CD4-positive, alpha-beta T cell treated with Interleukin-17A for 4 hours (primary cell): ENCODE results near the gene NFIA.

Source experiments
- DNase-seq: peaks from one replicate; pipeline ENCODE4 v3.0.0-alpha.2; 2020; ENCODE audit warnings: mixed read lengths

The NFIA gene

DNA sequence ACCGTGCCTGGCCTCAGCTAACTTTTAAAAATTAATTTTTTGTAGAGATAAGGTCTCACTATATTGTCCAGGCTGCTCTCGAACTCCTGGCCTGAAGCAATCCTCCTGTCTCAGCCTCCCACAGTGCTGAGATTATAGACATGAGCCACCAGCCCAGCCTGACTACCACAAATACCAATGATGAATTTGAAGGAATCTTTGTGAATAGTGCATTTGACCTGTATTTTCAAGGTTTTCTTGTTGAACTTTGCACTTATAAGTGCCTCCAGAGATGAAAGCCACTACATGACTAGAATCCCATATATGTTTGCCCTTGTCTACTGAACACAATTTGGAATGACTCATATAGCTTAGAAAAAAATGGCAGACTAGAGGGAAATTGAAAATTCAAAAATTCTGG is 297.3 kb downstream of the NFIA start:
- no peak for DNase-seq

DNA sequence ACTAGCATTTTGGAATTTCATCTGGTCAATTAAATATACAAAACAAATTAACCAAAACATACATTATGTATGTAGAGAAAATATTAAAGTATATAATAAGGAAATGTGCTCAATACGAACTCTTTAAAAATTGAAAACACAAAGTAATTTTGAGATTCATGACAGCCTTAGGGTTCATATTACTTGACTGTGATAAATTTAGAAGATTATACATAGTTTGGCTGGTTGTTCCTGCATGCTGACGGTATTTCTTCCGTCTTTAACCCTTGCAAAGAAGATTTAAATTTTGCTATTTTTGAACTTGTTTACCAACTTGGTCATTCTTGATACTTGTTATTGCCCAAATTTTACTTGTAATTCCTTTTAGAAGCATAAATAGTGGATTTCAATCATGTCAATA is 298.2 kb downstream of the NFIA start:
- no peak for DNase-seq

DNA sequence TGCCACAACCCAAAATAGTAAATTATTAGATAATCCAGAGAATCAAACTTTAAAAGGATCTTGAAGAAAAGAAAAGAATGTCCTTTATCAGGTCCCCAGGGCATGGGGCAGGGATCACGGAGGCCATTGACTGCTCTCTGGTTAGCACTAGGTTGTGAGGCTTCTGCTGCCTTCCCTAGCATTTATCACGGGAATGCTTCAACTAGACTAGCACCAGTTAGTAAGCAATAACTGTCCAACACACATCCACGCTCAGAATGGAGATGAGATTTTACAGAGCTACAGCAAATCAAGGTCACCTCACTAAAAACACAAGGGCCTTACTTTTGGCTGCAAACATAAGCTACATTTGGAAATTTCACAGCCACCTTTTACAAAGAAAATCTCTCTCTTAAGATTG is 304.0 kb downstream of the NFIA start:
- no peak for DNase-seq

DNA sequence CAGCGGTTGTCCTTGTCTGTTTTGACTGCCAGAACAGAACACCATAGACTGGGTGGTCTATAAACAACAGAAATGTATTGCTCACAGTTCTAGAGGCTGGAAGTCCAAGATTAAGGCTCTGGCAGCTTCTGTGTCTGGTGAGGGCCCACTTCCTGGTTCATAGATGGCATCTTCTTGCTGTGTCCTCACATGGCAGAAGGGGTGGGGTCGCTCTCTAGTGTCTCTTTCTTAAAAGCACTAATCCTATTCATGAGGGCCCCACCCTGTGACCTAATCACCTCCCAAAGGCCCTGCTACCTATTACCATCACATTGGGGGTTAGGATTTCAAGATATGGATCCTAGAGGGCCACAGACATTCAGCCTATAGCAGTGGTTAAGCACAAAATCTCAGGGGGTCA is 304.4 kb downstream of the NFIA start:
- no peak for DNase-seq

DNA sequence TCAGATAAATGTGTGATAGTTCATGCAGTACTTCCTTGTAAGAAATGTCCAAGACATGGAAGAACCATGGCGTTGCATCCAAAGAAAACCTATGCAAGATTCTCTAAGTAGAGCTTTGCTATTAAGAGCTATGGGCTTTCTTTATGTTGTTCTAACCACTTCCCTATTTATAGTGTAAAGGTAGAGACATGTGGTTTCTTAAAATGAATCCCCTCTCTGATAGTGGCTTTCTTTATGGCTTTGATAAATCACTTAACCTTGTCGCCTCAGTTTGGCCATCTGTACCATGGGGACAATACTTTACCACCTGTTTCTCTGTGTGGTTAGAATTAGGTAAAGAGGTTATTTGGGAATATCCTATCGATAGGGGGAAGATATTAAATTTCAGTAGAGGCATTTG is 305.5 kb downstream of the NFIA start:
- no peak for DNase-seq

DNA sequence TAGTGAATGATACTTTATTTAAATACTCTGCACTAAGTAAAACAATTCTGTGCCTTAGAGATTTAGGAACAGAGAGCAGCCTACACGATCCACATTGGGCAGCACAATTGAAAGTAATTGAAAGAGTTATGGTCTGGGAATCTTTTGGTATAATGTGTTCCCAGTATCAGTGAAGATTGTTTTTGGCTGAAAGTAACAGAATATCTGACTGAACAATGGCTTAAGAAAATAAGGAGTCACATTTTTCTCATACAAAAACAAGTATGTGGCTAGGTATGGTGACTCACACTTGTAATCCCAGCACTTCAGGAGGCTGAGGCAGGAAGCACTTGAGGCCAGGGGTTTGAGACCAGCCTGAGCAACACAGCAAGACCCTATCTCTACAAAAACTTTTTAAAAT is 306.2 kb downstream of the NFIA start:
- no peak for DNase-seq

DNA sequence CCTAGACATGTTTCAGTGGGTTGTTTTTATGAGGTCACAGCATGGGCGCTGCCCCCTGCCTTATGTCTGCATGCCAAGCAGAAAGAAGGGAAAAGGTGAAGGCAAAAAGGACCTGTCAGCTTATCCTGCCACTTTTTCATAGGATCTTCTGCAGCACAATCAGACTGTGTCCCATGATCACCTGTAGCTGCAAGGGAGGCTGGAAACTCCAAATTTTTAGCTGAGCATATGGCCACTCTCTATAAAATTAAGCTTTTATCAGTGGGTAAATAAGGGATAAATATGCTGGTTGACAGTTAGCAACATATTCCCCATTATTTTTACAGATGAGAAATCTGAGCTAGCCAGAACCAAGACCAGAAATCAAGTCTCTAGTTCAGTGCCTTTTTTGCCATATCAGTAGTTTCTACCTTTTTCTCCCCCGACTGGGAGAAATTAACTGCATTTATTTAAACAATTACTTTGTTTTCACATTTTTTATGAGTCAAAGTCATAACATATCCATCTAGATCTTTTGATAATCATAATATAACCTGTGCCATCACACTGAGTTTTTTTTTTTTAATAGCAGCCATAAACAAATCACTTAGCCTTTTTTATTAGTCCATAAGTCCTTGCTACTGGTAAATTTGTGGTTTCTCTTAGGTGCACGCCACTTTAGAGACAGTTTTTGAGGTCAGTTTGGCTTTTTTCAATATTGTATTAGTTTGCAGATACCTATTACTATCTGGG is 307.0 kb downstream of the NFIA start:
- no peak for DNase-seq

DNA sequence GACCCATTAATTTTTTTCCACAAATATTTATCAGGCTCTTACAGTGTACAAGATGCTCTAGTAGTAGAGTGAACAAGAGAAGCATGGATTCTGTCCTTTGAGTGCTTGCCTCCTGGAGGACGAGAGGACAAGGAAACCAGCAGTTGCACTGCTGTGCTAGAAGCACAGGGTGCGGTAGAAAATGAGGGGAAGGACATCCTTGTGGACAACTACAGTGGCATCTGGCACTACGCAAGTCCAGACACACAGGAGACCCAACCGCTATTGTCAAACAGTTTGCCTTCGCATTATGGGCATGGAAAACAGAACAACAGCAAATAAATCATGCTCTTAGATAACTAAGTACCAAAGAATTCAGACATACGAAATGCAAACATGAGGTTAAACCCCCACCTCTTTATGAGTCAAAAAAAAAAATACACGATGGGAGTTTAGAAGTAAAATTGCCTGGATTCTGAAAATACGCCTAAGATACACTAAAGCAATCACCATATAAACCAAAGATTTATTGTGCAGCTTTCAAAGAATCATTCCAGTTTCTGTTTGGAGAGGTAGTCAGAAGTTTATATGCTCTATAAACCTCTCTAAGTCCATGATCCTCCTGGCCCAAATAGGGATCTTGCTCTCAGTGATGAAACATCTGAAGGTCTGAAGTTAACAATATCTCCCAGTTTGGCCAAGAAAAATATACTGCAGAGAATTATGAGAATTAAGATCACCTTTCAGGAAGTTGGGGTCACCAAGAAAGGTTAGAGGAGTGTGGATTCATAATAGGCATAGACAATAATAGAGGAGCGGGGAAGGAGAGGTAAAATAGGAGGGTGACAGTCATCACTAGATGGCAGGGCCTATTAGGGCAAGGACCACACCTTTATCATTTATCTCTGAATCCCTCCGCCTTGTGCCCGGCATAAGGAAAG is 307.8 kb downstream of the NFIA start:
- DNase-seq = no peak

DNA sequence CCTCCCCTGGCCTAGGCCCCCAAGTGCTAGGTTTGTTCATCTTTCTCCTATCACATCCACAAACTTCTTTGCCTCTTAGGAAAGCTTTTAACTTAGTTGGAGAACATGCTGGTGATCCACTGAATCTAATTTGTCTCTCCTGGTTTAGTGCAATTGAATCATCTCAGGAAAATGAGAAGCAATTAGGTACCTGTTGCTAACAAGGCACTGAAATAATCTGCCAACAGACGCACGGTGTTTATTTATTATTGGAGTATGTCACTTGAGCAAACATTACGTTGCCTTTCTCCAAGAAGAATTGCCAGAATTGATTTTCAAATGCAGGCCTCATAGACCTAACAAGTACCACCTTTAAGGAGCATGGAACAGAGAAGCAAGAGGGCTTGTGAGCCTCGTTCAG is 309.4 kb downstream of the NFIA start:
- DNase-seq = no peak

DNA sequence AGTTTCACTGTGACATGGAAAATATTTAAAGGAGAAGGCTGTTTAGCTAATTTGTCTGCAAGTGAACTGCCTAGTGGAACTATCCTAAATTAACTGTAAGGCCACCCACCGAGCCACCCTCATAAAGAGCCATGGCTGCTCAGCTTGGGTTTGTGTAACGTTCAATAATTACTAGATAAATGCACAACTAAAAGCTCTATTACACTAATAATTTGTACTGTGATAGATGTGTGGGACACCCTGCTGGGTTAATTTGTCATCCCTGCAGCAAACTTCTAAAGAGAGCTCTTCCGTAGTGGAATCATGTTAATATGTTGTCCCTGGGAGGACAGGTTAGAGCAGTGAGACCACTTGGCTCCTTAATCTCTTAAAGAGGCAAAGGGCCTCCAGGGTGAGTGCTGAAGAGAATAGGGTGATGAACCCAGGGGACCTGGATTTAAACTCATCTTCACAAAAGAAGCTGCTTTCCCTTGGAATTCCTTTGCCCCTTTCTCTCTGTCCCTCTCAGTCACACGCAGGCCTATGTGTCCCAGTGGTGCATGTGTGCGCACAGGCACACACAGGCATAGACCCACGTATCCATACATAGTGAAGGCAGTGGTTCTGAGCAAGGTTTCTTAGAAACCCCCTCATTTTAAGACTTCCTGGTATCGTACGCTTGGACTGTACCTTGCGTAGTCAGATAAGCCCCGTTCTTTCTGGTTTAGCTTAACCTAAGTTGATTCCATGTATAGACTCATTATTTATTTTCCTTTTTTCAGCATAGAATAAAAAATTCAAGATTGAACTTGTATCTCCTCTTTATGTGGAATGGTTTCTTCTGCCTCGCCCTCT is 310.3 kb downstream of the NFIA start:
- no peak for DNase-seq

DNA sequence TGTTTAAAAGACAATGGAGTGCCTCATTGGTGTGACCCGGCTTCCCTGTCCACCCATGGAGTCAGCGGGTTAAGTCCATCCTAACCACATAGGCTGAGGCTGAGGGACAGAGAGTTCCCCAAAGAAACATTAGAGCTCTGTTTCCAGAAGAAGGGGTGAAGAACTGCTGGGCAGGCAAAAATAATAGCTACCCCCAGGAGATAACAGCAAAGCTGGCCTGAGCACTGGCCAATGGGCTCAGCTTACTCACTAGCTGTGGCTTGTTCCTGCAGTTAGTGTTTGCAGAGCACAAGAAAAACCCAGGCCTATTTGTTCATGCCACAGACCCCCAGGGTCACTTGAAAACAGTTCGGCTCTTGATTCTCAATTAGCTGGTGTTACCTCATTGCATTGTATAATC is 311.2 kb downstream of the NFIA start:
- DNase-seq = no peak

DNA sequence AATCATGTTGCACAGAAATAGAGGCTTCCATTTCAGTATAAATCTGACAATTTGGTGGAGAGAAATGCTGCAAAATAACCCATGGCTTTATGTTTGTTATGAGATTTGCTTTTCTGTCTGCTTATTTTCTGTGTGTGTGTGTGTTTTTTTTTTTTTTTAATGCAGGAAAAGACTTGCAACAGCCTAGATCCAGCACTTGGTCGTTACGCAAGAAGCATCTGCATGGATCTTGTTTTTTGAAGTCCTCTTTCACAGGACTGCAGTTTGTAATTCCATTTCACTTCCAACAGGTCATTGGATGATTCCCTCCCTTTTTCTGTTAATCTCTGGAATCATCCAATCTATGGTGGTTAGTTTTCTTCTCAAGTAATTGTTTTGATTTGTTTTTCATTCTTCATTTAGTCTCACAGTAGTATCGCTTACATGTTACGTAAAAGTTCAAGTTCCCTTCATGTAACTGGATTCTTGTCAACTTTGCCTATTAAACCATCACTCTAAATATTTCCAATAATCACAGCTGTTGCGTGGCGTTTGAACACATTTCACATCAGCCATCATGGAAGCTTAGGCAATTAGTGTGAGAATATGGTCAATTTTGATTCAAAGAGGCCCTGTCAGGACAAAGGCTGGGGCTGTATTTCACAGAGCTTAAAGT is 312.9 kb downstream of the NFIA start:
- DNase-seq = no peak

DNA sequence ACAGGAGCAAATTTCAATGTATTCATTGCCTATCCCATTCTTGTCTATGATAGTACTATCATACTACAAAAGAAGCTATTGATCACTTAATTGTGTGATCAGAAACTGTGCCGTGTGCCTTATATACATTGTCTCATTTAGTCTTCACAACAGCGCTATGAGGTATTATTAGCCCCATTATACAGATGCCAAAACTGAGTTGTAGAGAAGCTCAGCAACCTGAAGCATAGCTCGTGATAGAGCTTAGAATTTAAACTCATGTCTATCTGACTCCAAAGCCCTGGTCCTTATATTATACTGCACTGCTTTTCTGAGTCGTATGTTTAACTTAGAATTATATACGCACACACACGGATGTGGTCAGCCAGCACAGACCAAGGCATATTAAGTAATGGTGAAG is 315.1 kb downstream of the NFIA start:
- DNase-seq = no peak

DNA sequence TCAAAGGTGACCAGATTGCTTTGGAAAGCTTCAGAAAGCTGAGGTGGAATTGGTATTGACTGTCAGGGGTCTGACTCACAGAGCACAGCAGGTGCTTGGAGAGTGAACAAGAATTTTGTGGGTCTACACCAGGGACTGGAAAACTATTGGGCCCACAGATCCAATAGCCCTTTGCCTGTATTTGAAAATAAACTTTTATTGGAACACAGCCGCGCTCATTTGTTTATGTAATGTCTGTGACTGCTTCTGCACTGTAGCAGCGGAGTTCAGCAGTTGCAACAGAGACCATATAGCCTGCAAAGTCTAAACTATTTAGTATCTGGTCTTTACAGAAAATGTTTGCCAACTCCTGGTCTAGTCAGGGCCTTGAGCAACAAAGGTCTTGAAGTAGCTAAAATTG is 315.6 kb downstream of the NFIA start:
- no peak for DNase-seq

DNA sequence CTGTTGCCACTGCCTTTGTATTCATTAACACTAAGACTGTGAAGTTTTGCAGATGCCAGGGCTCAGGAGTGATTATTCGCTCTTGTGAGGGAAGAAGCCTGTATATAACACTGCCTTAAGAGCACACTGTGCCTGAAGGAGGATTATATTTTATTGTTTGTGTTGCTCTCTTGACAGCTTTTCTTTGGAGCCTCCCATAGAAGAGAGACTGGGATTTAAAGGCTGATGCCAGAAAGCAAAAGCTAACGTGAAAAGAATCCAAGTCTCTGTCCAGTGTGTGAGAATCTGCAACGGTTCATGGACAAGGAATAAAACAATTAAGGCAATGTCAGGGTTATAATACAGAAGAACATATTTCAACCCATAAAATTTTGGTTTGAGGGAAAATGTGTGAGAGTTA is 316.8 kb downstream of the NFIA start:
- no peak for DNase-seq

DNA sequence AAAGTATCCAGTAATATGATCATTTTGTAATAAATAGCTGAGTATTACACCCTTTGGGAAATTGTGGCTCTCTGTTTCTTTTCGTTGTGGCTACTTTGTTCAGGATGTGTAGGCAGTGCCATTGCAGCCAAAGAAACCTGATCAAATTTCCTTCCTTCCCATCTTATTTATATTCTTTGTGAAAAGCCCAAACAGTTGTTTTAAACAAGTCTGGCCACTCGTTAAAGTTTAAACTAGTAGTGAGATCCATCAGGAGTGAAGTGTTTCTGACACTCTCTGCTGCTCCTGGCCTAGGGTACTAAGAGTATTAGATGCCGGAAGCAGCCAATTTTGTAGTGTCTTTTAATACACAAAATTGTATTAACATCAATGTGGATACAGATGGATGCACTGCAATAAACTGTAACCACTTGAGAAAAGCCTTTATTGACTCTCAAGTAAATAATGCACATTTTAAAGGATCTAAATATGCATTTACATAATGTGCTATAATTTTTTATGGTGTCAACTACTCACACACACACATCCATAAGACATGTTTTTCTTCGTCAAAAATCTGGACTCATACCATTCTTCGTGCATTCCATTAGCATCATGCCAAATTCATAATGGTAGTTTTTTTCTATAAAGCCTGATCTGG is 317.9 kb downstream of the NFIA start:
- DNase-seq = no peak

DNA sequence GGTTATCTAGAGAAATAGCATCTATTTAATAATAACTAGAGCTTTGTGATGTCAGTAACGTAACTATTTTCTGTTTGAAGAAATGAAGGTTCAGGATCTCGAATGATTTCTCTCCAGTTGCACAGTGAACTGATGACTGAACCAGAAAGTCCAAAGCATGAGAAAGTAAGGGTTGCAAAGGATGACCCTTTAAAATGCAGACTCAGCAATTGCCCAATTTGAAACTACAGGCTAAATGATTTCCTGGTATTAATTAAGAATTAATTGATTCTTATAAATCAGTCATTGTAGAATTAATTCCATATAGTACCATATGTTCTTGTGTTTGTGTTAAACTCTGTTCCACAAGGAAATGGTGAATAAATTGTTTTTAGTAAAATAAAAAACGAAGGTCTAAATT is 318.6 kb downstream of the NFIA start:
- DNase-seq = no peak

DNA sequence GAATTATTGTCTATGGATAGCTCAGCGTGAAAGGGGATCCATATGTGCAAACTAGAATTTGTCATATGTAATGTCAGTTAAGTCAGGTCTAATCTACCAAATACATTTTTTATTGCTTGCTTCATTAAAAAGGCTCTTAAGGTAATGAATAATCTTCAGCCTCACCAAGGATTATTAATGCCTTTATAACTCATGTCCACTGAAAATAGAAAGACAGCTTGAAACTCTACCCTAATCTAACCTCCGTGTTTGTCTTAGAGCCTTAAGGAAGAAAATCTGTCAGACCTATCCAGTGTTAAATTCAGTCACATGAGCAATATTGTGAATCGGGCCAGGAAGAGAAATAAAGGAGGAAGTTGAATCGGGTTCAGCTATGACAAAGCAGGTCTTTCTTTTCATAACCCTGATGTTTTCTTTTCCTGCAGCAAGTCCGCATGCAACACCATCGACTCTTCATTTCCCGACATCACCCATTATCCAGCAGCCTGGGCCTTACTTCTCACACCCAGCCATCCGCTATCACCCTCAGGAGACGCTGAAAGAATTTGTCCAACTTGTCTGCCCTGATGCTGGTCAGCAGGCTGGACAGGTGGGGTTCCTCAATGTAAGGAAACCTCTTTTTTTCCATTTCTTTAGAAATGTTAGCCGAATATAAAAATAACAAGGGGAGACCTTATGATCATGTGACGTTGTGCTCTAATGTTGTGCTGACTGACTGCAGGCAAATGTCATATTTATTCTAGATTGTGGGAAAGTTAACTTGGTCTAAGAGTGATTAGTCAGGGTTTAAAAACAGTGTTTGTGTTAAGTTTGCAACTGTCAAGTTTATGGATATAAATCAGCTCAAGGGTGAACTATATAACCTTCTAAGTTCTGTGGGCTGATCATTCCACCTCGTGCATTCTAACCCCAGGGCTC is 321.6 kb downstream of the NFIA start:
- no peak for DNase-seq

DNA sequence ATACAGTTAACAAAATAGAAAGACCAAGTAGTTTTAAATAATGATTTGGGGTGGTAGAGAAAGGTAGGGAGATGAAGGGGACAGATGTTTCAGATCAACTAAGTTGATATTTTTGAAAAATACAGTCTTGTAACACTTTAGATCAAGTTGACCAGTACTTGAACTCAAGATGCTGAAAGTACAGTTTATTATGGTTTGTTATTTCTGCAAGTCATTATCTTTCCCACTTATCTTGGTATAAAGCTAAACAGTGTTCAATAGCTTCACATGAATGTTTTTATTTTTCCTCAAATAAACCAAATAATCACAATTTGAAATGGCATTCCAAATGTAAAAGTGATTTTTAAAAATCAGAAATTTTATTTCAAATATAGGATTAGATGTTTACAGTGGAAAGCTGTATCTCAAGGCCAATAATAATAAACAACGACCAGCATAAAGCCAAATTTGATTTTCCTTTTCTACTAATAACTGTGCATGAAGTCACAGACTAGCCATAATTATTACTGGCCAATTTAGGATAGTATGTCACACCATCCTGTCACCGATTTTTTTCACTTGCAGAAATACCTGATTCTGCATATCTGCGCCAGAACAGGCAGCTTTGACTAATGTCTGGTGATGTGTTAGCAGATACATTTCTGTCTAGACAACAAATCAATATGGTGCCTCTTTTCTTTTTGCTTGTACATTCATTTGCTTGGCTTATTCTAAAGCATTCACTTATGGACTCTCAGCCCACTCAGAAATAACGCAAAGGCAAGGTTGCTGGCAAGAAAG is 322.4 kb downstream of the NFIA start:
- no peak for DNase-seq

DNA sequence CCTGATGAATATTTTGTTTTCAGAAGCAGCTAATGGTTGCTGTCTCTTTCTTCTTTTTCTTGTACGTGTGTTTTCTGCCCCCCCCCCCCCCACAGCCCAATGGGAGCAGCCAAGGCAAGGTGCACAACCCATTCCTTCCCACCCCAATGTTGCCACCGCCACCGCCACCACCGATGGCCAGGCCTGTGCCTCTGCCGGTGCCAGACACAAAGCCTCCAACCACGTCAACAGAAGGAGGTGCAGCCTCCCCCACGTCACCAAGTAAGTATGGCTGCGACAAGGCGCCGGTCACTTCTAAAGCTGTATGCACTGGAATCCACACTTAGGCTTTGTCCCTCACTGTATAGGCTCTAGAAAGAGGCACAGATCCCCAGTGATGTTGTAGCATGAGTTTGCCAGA is 324.1 kb downstream of the NFIA start:
- no peak for DNase-seq
